ENCODE results near the gene ADK.
A peak's percentile ranks its signal among the peaks of the same experiment; 100 is the strongest.
"Not testable (repeated sequence)": the region's sequence is repeated elsewhere in the genome, so short reads cannot be mapped to it uniquely, and the experiment has no call there.

ADK gene

GRCh38 chr10:74300074-74300621 lies 149.1 kb downstream of the ADK start:
- not testable (repeated sequence) for DNase-seq (ENCODE audit: low spot score)

- no peak for DNase-seq (ENCODE audit: low spot score)
These were observed 149.6 kb downstream of the ADK start for GRCh38 chr10:74300666-74301065.

DNA sequence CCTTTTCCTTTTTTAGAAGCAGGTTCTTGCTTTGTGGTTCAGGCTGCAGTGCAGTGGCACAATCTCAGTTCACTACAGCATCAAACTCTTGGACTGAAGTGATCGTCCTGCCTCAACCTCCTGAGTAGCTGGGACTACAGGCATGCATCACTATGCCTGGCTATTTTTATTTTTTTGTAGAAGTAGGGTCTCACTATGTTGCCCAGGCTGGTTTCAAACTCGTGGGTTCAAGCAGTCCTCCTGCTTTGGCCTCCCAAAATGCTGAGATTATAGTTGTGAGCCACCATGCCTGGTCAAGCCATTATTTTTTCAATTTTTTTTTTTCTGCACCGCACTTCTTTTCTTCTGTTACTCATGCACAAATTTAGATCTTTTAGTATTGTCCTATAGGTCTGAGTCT lies 154.7 kb downstream of the ADK start:
- no peak for DNase-seq (ENCODE audit: low spot score)

DNA sequence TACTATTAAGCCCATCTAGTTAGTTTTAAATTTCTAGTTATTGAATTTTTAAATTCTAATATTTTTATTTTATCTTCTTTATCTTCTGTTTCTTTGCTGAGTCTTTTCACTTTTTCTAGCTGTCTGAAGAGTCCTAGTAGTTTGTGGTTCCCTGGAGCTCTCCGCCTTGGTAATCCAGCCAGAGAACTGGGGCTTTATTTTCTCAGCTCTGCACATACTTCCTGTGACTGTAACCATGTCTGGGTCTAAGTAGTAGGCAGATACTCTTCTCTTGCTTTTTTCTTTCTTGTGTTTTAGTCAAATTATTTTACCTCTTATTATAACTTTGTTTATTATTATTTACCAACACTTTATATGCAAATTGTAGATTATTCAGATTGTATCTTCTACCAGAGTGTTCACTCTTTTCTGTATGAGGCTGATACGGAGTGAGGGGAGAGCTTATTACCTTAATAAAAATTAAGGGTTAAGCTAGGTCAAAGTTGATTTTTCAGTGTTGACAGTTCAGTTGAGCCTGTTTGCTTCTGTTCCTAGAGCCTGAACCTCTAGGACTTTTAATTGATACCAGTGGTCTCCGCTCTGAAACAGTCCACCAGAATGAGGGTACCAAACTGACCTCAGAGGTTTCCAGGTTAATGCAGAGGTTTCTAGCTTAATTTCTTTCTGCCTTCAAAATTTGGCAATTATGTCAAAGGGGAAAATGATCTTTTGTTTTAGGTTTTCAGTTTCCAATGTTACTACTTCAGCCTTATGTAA lies 155.4 kb downstream of the ADK start:
- DNase-seq (ENCODE audit: low spot score) = no peak

DNA sequence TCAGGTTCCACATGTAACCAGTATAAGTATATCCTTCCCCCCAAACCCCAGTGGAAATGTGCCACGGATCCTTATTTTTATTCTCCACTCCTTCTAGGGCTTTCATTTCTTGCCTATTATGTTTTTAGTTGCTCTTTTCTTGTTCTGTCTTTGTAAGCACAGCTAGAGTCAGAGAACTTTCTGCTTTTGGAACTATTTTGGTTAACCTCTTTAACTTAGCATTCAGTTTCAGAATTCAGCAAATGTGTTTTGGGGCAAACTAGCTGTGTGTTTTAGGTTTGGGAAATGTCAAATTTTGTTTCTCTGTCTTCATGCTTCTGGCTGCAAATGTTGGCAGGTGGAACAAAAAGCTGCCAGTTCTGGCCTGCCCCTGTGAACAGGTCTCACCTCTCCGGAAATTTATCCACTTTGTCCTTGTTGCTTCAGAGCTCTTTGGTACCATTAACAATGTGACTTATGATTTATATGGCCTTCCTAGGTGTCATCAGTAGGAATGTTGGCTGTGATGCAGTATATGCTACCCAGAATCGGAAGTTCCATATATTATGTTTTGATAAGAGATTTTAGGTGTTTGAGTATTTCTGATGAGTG lies 156.1 kb downstream of the ADK start:
- no peak for DNase-seq (ENCODE audit: low spot score)

DNA sequence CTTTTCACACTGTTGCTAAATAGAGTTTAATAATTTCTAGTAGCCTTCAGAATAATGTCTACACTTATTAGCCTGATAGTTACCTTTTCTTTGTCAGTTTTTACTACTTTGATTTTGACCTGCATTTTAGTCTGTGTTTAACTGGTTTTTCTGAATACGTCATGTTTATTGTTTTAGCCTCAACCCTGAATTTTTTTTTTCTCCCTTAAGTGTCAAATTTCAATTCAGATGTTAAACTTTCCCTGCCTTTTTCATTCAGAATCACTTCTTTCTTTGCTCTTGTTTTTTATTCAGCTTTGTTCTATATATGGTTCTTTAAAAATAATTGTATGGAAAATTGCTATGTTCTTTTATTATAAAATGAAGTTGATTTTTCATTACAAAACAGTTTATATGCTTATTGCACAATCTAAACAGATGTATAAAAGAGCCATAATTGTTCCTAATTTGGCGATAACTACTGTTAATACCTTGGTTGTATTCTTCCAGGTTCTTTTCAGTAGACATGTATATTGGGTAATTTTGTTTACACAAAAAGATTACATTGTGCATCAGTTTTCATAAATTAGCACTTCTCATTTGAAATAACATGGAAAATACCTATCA lies 159.7 kb downstream of the ADK start:
- no peak for DNase-seq (ENCODE audit: low spot score)

DNA sequence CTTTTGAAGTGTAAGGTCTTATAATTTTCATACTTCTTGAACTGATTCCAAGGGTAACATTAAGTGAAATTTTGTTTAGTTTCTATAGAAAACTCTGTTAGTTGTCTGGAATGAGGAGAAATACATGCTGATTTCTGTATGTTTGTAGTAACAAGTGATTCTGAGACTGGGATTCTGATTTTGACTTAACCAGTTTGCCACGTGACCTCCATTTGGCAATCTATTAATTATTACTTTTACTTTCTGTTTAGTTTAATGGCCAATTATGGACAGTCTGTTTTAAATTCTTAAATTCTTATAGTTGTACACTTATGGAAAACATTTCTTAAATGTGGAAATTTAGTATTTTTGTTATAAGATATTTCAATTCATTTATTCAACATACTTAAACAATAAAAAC lies 163.1 kb downstream of the ADK start:
- DNase-seq (ENCODE audit: low spot score) = no peak

GRCh38 chr10:74320026-74320425 lies 169.0 kb downstream of the ADK start:
- no peak for DNase-seq (ENCODE audit: low spot score)

DNA sequence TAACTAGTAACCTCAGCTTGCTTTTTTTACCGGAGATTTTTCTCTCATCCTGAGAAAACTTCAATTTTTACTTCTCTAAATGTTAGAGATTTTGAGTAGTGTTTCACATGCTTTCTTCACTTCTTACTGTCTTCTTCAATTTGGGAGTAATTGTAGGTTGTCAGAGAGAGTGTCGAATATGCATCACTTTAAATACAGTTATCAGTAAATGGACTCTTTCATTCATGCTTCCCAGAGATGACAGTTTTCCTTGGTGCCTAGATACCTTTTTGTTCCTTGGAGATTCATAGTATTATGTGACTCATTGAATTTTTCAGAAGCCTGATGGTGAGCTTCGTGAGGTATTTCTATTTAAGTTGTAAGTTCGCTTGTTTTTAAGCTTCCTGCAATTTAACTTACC lies 169.7 kb downstream of the ADK start:
- DNase-seq (ENCODE audit: low spot score) = no peak

DNA sequence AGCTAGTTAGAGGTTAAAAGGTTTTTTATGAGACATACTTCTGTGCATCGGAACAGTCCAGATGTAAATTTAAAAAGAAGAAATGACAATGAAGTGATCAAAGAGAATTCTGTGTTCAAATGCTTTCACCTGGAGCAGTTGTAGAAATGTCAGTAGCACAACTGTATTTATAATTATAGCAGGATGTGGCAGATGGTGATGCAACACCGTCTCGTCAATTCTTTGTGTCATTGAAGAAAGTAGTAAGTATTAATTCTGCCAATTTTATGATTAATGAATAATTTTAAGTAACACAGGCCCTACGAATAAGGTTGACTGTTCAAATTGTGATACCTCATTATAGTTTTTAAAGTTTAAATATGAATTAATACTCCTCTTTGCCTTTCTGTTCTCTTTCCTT lies 171.1 kb downstream of the ADK start:
- DNase-seq (ENCODE audit: low spot score) = no peak

- no peak for DNase-seq (ENCODE audit: low spot score)
These were observed 171.5 kb downstream of the ADK start for GRCh38 chr10:74322565-74322964.

DNA sequence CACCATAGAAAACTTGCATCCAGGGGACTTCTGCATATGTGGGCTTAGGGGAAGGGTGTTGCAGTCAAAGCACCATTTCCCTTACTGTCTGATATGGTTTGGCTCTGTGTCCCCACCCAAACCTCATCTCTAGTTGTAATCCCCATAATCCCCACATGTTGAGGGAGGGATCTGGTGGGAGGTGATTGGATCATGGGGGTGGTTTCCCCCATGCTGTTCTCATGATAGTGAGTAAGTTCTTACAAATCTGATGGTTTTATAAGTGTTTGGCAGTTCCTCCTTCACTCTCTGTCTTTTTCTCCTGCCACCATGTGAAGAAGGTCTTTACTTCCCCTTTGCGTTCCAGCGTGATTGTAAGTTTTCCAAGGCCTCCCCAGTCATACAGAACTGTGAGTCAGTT lies 177.4 kb downstream of the ADK start:
- peak; percentile 15 for DNase-seq (ENCODE audit: low spot score)

- DNase-seq (ENCODE audit: low spot score) = no peak
These were observed 178.9 kb downstream of the ADK start for GRCh38 chr10:74329873-74330272.

GRCh38 chr10:74330646-74331045 lies 179.6 kb downstream of the ADK start:
- DNase-seq (ENCODE audit: low spot score) = no peak

GRCh38 chr10:74332398-74332797 lies 181.4 kb downstream of the ADK start:
- DNase-seq (ENCODE audit: low spot score) = peak; percentile 3

DNA sequence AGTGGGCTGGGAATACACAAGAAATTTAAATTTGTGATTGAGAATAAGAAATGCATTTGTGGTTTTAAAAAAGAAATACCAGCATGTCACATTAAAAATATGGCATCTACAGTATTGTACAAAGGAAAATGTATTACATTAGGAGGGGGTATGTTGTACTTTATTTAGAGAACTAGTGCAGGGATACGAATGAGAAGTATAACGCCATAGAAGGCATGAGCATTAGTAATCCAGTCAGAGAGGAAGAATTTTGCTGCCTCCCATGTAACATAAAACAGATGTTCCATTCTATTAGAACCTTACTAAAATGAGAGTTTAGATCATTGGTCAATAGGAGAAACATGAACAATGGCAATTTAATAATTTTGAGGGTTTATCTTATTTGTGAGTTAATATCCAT lies 182.2 kb downstream of the ADK start:
- DNase-seq (ENCODE audit: low spot score) = no peak

- no peak for DNase-seq (ENCODE audit: low spot score)
These were observed 183.2 kb downstream of the ADK start for GRCh38 chr10:74334221-74334620.

GRCh38 chr10:74335501-74335900 lies 184.5 kb downstream of the ADK start:
- no peak for DNase-seq (ENCODE audit: low spot score)

DNA sequence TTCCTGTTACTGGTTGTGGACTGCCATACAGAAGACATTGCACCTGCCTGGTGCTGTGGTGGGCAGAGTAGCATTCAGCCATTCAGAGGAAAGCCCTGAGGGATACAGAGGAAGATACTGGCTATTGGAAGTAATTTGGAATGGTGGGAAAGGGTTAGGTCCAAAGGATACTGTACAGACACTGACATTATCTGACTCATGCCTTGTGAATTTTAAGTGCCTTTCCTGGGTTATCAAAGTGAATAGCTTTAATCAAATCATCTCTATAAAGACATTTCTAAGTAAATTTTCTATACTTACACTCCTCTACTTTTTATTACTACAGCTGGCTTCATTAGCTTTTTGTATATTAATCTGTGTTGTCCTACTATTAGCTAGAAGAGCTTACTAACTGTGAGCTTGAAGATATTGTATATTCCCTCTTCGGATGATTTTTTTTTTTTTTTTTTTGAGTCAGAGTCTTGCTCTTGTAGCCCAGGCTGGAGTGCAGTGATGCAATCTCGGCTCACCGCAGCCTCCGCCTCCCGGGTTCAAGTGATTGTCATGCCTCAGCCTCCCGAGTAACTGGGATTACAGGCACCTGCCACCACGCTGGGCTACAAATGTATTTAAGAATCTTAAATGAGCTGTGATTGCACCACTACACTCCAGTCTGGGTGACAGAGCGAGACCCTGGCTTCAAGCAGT lies 186.5 kb downstream of the ADK start:
- DNase-seq (ENCODE audit: low spot score) = no peak

DNA sequence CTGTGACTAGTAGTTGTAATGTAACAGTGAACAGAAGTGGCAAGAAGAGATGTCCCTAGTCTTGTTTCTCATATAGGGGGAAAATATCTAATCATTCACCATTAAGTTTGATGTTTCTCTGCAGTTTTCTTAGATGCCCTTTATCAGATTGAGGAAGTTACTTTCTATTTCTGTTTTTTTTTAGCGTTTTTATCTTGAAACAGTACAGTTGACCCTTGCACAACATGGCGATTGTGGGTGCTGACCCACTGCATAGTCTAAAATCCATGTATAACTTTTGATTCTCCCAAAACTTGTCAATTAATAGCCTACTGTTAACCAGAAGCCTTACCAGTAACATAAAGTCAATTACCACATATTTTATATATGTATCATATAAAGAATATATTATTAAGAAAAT lies 192.0 kb downstream of the ADK start:
- no peak for DNase-seq (ENCODE audit: low spot score)

DNA sequence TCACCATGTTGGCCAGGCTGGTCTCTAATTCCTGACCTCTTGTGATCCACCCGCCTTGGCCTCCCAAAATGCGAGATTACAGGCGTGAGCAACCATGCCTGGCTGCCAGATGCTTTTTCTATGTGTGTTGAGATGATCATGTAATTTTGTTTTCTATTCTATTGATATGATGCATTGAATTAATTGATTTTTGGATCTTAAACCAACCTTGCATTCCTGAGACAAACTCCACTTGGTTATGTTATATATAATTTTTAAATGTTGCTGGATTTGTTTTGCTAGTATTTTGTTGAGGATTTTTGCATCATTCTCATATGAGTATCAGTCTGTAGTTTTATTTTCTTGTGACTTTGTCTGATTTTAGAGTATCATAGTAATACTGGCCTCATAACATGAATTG lies 192.8 kb downstream of the ADK start:
- no peak for DNase-seq (ENCODE audit: low spot score)

DNA sequence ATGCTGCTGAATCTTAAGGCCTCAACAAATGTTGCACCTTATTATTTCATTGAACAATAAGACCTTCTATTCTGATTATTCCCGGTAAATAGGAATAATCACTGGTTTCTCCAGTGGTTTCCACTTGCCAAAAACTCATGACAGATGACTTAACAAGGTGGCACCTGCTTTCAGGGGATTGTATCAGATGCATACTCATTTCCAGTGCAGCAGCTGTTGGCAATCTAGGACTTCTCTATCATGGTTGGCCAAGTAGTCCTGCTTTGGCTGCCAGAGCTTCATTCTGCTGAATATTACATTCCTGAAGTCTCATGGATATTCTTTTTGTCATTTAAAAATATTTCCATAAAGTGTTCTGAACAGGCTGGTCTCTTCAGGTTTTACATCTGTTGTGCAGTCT lies 193.3 kb downstream of the ADK start:
- no peak for DNase-seq (ENCODE audit: low spot score)

DNA sequence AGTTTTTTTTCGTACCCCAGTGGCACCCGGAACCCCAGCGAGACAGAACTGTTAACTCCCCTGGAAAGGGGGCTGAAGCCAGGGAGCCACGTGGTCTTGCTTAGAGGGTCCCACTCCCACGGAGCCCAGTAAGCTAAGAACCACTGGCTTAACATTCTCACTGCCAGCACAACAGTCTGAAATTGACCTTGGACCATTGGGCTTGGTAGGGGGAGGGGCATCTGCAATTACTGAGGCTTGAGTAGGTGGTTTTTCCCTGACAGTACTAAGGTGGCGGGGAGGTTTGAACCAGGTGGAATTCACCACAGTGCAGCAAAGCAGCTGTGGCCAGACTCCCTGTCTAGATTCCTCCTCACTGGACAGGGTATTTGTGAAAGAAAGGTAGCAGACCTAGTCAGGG lies 196.5 kb downstream of the ADK start:
- DNase-seq (ENCODE audit: low spot score) = no peak

All from pons (tissue), 1 donor.